Right kidney (tissue), 1 donor: ENCODE data around the gene AJAP1.
"Not testable (repeated sequence)": the region's sequence is repeated elsewhere in the genome, so short reads cannot be mapped to it uniquely, and the experiment has no call there.

ENCODE experiments used
- DNase-seq: peaks from one replicate; pipeline ENCODE4 v3.0.0-alpha.2; 2016

Gene AJAP1

DNA sequence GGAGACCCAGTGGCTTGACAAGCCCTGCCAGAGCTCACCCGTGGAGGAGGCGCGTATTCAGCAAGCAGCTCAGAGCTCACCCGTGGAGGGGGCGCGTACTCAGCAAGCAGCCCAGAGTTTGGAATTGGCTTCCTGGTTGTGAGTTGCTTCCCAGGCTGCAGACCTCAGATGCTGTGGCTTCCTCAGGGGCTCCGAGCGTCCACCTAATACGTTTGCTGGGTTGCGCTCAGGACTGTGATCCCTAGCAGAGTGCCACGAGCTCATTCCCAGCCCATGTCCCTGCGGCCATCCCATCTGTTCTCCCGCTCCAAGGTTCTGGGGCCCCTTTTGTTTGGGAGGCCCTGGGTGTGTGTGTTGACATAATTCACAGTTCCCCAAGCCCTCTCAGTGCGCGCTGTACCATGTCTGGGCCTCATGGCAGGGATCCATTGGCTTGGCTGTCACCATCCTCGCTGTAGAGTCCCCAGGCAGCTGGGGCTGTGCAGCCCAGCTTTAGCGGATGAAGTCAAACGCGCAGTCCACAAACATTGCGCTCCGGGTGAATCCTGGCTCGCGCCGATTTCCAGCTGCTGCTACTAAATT is 3.6 kb downstream of the AJAP1 start:
- peak; percentile 22 for DNase-seq

- no peak for DNase-seq
These were observed 4.5 kb downstream of the AJAP1 start for GRCh38 chr1:4658643-4659628.

DNA sequence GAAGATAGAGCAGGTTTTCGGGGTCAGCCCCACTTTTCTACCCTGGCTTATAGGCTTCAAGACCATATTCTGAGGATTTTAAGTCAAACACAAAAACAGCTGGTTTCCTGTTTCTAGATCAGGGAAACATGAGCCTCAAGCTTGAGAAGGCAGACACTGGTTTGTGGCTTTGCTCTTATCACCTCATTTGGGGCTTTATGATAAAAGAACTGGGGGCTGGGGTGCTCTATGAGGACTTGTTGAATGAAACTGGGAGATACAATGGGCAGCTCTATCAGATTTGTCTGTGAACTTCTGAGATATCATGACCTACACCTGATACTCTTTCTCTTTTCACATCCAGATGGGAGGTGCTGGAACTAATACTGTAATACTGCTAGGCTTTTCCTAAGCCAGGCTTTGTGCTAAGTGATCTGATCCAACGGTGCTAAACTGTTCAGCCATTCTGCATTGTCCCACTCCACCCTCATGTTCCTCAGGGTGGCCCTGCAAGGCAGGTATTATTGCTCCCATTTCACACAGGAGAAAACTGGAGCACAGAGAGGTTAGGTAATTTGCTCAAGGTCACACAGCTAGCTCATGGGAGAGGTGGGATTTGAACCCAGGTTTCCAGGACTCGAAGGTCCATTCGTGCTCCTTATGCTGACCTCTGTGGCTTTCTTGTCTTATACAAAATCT is 6.6 kb downstream of the AJAP1 start:
- DNase-seq, result no peak

DNA sequence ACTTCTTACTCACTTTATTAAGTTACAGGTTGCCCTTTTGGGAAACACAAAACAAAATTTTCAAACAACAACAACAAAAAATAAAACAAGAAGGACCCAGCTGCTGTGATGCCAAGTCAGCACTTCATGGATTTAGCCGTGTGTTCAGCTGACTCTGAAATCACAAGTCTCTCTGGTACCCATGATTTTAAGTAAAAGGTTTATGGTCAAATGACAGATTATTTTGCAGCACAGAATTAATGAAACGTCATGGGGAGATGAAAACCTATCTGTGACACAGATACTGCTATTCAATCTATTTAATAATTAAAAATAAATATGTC is 7.1 kb downstream of the AJAP1 start:
- DNase-seq, result no peak

DNA sequence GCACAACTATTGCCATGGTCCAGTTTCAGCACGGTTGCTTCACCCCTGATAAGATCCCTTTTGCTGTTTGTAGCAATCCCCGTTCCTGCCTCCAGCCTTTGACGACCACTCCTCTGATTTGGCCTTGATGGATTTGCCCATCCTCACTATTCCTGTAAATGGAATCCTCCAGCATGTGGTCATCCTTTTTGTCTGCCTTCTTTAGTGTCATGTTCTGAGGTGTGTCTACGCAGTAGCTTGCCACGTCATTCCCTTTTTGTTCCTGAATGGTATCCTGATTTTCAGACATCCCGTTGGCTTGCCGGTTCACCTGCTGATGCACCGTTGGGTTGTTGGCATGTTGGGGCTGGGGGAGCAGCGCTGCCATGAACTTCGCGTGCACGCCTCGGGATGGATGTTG is 7.8 kb downstream of the AJAP1 start:
- no peak for DNase-seq

DNA sequence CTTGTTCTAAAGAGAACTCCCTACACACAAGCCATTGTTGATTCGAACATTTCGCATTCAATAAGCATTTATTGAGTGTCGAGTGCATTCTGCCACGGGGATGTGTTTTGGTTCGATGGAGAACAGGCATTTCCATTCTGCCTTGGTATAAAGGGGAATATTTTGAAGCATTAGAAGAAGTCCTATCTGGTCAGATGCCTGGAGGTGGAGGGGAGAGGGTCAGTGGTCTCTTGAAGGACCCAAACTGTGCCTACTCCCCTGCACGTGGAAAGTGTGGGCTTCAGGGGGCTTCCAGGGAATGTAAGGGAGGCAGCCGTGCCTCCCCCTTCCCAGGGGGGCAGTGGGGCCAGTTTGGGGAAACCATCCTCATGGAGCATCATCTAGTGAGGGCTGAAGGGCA is 8.3 kb downstream of the AJAP1 start:
- no peak for DNase-seq

DNA sequence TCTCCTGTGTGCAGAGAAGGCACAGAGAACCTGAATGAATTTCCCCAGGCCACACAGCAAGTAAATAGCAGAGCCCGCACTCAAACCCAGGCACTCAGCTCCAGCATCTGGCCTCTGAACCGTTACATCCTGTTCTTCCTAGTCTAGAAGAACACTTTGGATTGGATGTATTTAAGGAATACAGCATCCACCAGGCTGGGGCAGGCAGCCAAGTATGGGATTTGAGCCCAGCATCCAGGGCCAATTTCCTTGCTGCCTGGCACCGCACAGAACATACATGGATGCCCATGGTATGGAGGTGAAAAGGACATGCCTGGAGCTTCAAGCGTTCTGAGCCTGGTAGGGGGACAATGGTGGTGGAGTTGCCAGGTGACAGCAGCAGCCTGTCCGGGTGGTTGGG is 9.7 kb downstream of the AJAP1 start:
- no peak for DNase-seq

DNA sequence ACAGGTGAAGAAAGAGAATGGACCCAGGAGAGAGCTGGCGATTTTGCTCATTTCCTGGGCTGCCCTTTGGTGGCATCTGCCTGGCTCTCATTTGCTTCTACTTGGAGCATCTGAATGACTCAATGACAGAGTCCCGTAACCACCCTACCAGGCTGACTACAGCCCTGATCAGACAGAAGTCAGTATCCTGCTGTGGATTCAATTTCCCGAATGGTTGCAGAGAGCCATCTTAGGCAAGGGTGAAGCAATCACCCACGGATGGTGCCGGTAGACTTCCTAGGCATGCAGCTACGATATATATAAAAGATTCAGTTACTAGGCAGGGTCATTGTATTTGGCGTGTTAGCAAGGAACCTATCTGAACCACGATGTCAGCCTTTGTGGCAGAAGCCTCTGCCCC is 10.2 kb downstream of the AJAP1 start:
- DNase-seq, result no peak

GRCh38 chr1:4665456-4665855 is 11.0 kb downstream of the AJAP1 start:
- no peak for DNase-seq

DNA sequence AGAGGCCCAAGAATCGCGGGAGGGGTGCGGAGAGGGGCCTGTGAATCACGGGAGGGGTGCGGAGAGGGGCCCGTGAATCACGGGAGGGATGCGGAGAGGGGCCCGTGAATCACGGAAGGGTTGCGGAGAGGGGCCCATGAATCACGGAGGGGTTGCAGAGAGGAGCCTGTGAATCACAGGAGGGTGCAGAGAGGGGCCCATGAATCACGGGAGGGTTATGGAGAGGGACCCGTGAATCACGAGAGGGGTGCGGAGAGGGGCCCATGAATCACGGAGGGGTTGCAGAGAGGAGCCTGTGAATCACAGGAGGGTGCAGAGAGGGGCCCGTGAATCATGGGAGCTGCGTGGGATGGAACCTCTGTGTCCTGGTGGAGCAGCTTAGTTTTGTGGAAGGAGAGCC is 12.3 kb downstream of the AJAP1 start:
- not testable (repeated sequence) for DNase-seq

DNA sequence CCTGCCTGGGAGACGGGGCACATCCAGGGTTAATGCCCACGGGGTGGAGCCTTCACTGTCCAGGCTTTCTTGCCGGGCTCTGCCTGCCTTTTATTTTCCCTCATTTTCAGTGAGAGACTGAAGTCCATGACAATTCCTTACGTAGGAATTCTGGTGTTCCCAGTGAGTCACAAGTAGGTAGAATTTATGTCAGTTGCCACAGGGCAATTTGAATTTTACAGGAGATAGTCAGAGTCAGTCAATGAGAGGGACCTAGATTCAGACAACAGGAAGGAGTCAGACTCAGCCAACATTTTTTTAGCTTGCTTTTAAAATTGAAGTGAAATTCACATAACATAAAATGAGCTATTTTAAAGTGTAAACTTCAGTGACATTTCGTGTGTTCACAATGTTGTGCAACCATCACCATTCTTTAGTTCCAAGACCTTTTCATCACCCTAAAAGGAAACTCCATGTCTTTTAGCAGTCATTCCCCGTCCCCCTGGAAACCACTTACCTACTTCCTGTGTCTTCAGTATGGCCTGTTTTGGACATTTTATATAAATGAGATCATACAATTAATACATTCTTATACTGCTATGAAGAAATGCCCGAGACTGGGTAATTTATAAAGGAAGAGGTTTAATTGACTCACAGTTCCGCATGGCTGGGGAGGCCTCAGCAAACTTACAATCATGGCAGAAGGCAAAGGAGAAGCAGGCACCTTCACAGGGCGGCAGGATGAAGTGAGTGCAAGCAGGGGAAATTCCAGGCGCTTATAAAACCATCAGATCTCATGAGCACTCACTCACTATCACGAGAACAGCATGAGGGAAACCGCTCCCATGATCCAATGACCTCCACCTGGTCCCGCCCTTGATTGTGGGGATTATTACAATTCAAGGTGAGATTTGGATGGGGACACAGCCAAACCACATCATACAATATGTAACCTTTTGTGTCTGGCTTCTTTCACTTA is 14.6 kb downstream of the AJAP1 start:
- no peak for DNase-seq

- no peak for DNase-seq
These were observed 15.9 kb downstream of the AJAP1 start for GRCh38 chr1:4670265-4670664.

DNA sequence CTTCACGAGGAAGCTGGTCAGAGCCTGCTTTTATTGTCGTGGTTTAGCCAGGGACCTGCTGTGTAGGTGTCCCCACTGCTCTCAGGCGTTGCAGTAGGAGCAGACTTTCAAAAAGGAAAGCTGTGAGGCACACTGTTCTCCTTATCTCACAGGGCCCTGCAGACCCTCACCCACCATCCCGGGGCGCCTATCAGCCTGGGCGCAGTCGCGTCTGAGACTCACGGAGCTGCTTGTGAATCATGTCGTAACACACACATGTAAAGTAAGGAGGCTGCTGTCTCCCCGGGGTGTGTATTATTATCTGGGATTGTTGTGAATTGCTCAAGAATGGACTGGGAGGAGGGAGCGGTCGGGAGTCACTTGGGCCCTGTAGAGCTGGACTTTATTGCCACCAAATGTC is 17.4 kb downstream of the AJAP1 start:
- no peak for DNase-seq

- no peak for DNase-seq
These were observed 19.1 kb downstream of the AJAP1 start for GRCh38 chr1:4673494-4673893.

- no peak for DNase-seq
These were observed 19.7 kb downstream of the AJAP1 start for GRCh38 chr1:4674117-4674516.

- DNase-seq, result no peak
These were observed 20.3 kb downstream of the AJAP1 start for GRCh38 chr1:4674676-4675075.

- no peak for DNase-seq
These were observed 21.2 kb downstream of the AJAP1 start for GRCh38 chr1:4675454-4676186.

DNA sequence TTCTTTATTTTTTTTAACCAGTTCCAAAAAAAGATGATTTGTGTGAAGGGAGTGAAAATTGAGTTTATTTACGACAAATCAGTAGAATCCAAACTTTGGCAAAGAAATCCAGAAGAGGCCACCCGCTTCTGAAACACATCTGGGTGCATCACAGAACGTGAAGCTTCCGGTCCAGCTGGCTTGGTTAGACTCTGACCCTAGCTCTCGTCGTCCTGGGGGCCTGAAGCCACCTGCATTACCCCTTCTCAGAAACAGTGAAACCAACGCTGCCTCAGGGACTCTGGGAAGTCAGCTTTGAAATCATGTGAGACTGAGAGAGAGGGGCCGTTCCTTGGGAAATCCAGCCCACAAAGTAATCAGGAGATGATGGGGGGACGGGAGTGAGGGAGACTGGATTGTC is 21.8 kb downstream of the AJAP1 start:
- no peak for DNase-seq

- no peak for DNase-seq
These were observed 23.2 kb downstream of the AJAP1 start for GRCh38 chr1:4677608-4678007.

DNA sequence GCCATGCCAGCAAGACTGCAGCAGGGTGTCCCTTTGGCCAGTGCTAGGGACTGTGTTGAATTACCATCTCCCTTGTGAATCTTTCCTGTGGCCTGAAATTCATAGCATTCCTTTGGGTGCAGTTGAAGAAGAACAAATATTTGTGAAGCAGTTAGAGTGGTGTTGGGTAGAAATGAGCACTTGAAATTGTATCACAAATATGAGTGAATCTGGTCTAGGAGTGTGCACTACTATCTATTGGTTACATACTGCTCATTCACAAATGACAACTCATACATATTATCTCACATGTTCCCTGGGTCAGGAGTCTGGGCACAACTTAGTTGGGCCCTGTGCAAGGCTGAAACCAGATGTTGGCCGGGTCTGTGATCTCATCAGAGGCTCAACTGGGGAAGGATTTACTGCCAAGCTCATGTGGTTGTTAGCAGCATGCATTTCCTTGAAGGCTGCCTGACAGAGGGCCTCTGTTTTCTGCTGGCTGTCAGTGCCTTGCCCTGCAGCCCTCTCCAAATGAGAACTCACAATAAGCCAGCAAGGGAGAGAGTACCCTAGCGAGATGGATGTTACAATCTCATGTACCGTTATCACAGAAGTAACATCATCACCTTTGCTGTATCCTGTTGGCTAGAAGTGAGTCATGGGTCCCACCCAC is 23.8 kb downstream of the AJAP1 start:
- DNase-seq, result no peak

GRCh38 chr1:4681026-4681425 is 26.6 kb downstream of the AJAP1 start:
- no peak for DNase-seq
